Spleen (tissue), 11 donors: ENCODE measurements around the gene TTLL1. TPM values are rescaled to one million over a fixed set of nuclear protein-coding genes. Genes with fewer than 3 reads are reported as not detected.

Source experiments
- DNase-seq: peaks from one replicate; pipeline ENCODE4 v3.0.0-alpha.2; 2020
- H3K27ac ChIP-seq, 8 donors: fragments of 200-600 bp; sonication (generic) in 7 of 8; 1 replicate in 4 of 8; 2 replicates in 4 of 8; pipeline versions ENCODE4 v1.5.0 to v1.8.0; 2016 to 2021; ENCODE audit warnings: inconsistent platforms in 4 of 8, mild to moderate bottlenecking in 4 of 8, moderate library complexity in 1 of 8
- H3K27me3 ChIP-seq, 7 donors: fragments of 200-600 bp; sonication (generic) in 6 of 7; replicated peaks in 1 of 7; 1 replicate in 4 of 7; 2 replicates in 3 of 7; pipeline versions ENCODE4 v1.5.0 to v1.8.0; 2016 to 2021; ENCODE audit warnings: inconsistent platforms in 3 of 7, mild to moderate bottlenecking in 1 of 7
- H3K36me3 ChIP-seq, 6 donors: fragments of 200-600 bp; sonication (generic) in 5 of 6; 1 replicate in 4 of 6; 2 replicates in 2 of 6; pipeline versions ENCODE4 v1.5.0 to v1.8.0; 2016 to 2021; ENCODE audit warnings: inconsistent platforms in 2 of 6
- H3K4me1 ChIP-seq, 6 donors: fragments of 200-600 bp; sonication (generic) in 5 of 6; 1 replicate in 3 of 6; 2 replicates in 3 of 6; pipeline versions ENCODE4 v1.5.0 to v1.8.0; 2016 to 2021; ENCODE audit warnings: inconsistent platforms in 3 of 6
- H3K4me3 ChIP-seq, 8 donors: fragments of 200-600 bp; sonication (generic) in 7 of 8; 1 replicate in 4 of 8; 2 replicates in 4 of 8; pipeline versions ENCODE4 v1.5.0 to v1.8.0; 2016 to 2021; ENCODE audit warnings: inconsistent platforms in 4 of 8, mild to moderate bottlenecking in 4 of 8, moderate library complexity in 2 of 8
- H3K9me3 ChIP-seq, 8 donors: fragments of 200-600 bp; sonication (generic) in 7 of 8; 1 replicate in 4 of 8; 2 replicates in 4 of 8; pipeline versions ENCODE4 v1.5.0 to v1.8.0; 2016 to 2021; ENCODE audit warnings: inconsistent platforms in 4 of 8
- CTCF ChIP-seq, 11 experiments: fragments of 200-600 bp in 7 of 11; fragments of 450-650 bp in 4 of 11; sonication (generic) in 4 of 11; IDR thresholded peaks in 8 of 11; conservative IDR thresholded peaks in 3 of 11; 1 replicate in 7 of 11; 2 replicates in 4 of 11; pipeline versions ENCODE4 v1.4.0 to v1.8.0; 2016 to 2021; ENCODE audit warnings: antibody characterized with exemption in 11 of 11, inconsistent platforms in 4 of 11, mild to moderate bottlenecking in 1 of 11
- POLR2A ChIP-seq, 3 donors: fragments of 450-650 bp; IDR thresholded peaks; one replicate each; pipeline ENCODE4 v1.5.1; 2017; ENCODE audit warnings: antibody characterized with exemption in 3 of 3, mild to moderate bottlenecking in 1 of 3
- POLR2AphosphoS5 ChIP-seq, 3 donors: sonication (generic); formaldehyde crosslinking; IDR thresholded peaks; one replicate each; pipeline ENCODE4 v1.5.1; 2017; ENCODE audit warnings: antibody characterized with exemption in 3 of 3
- WGBS, 5 donors: extraction: QIAGEN DNeasy Blood & Tissue Kit in 3 of 5; methylation state at CpG; one replicate each; pipeline versions ENCODE4 v1.1.5 to v1.1.7; 2013 to 2018; 5-methylcytosine and 5-hydroxymethylcytosine counted together
- intact Hi-C: fragments of 100-400 bp; cut with DNase I; formaldehyde crosslinking; loops from one replicate; pipeline ENCODE4 v1.15.0; 2023; ENCODE audit warnings: low total_unique reads
- polyA plus RNA-seq, 3 donors: library from polyadenylated mRNA; stranded (reverse); fragments of 200-250 nt; gene quantifications; one replicate each; pipeline ENCODE4 v1.2.1, GENCODE V29; 2013
- total RNA-seq, 7 donors: library from RNA; depleted of rRNA in 3 of 7; stranded (reverse); fragments of >200 nt in 3 of 7; fragmentation: NEBNext Ultra II Directional in 4 of 7; extraction: Animal tissue kit (Norgen Biotek cat#: 25700) in 4 of 7; gene quantifications; one replicate each; pipeline versions ENCODE4 v1.1.0 to v1.2.1, GENCODE V29; 2016 to 2021
- donor health status: healthy with polysubstance abuse.
- donor health status: DM: no; HTN: no; CAD: no; lungs with moderate emphysema.
- donor health status: DM: no; HTN: no; CAD: no.
- donor health status: Bipolar disorder and iron deficiency.
- donor health status: healthy.
- donor health status: DM: no; HTN: no; CAD: no.
- donor health status: DM: yes; HTN: yes; CAD: no.

TTLL1 gene
- total and polyA plus RNA-seq, 10 donors: 2.8 to 5.6 (median 3.6) TPM

GRCh38 chr22:43002202-43002586 is 87.0 kb downstream of the TTLL1 start:
- Histone ChIP-seq H3K4me1 (peaks cover 22 to 96% (median 69%) of the 10 kb centered on the region in 6 donors), H3K27ac (peak overlapping the region in 2 of 8 donors; percentile 15 to 69), H3K36me3 (no peaks in the 10 kb centered on the region), H3K4me3 (no peak overlapping the region), H3K9me3 (peaks cover 0 to 6% (median 0%) of the 10 kb centered on the region in 8 donors), H3K27me3 (no peaks in the 10 kb centered on the region)
- intact Hi-C loops: no loop called here
- WGBS, 5 donors: 46 to 57% (median 50%) methylated on average over 5 of the region's 5 CpGs
- DNase-seq: no peak
- no peak for TF ChIP-seq CTCF (IDR thresholded peaks at IDR 0.05 in 8 of 11, conservative IDR thresholded peaks at IDR 0.05 in 3 of 11)
- no peak for TF ChIP-seq POLR2A (IDR thresholded peaks at IDR 0.05)
- no peak for TF ChIP-seq POLR2AphosphoS5 (IDR thresholded peaks at IDR 0.05)

GRCh38 chr22:43001271-43002201 is 87.7 kb downstream of the TTLL1 start:
- DNase-seq: no peak

GRCh38 chr22:43000441-43001175 is 88.6 kb downstream of the TTLL1 start:
- intact Hi-C loops: no loop called here
- peaks cover 22 to 100% (median 78%) of the 10 kb centered on the region in 6 donors for H3K4me1 ChIP-seq
- TF ChIP-seq POLR2AphosphoS5 (IDR thresholded peaks at IDR 0.05) (no peak), CTCF (IDR thresholded peaks at IDR 0.05 in 8 of 11, conservative IDR thresholded peaks at IDR 0.05 in 3 of 11) (no peak)
- no peak overlapping the region for H3K4me3 ChIP-seq
- WGBS, 5 donors: 72 to 80% (median 74%) methylated on average over 8 of the region's 8 CpGs
- H3K36me3 ChIP-seq: no peaks in the 10 kb centered on the region
- H3K9me3 ChIP-seq: peaks cover 0 to 6% (median 0%) of the 10 kb centered on the region in 8 donors
- no peak for DNase-seq
- H3K27me3 ChIP-seq: no peaks in the 10 kb centered on the region
- peak overlapping the region in 5 of 8 donors; percentile 13 to 69 (median 51) for H3K27ac ChIP-seq

More at GRCh38 chr22:43001271-43002201, 87.7 kb downstream of the TTLL1 start:
- TF ChIP-seq POLR2AphosphoS5 (IDR thresholded peaks at IDR 0.05): no peak
- no peak for TF ChIP-seq CTCF (IDR thresholded peaks at IDR 0.05 in 8 of 11, conservative IDR thresholded peaks at IDR 0.05 in 3 of 11)
- no peak for TF ChIP-seq POLR2A (IDR thresholded peaks at IDR 0.05)
- WGBS, 5 donors: 12 to 47% (median 21%) methylated on average over 3 of the region's 3 CpGs
- Histone ChIP-seq H3K36me3 (no peaks in the 10 kb centered on the region), H3K27me3 (no peaks in the 10 kb centered on the region), H3K4me3 (no peak overlapping the region), H3K9me3 (peaks cover 0 to 6% (median 0%) of the 10 kb centered on the region in 8 donors), H3K4me1 (peaks cover 22 to 100% (median 75%) of the 10 kb centered on the region in 6 donors), H3K27ac (peak overlapping the region in 6 of 8 donors; percentile 13 to 69 (median 37))
- intact Hi-C loops: no loop called here
